ENCODE measurements around the gene LRIG1.

The LRIG1 gene

DNA sequence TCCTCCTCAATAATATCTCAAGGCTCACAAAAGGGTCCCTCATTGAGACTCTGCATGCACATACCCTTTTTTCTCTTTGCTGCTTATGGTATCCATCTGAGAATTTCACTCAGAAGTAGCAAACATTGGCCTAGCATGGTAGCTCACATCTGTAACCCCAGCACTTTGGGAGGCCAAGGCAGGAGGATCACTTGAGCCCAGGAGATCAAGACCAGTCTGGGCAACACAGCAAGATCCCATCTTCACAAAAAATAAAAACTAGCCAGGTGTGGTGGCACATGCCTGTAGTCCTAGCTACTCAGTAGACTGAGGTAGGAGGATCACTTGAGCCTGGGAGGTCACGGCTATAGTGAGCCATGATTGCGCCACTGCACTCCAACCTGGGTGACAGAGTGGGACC, 11.7 kb downstream of the LRIG1 start:
- no peak for DNase-seq (ENCODE audit: low read depth in 2 of 2)

DNA sequence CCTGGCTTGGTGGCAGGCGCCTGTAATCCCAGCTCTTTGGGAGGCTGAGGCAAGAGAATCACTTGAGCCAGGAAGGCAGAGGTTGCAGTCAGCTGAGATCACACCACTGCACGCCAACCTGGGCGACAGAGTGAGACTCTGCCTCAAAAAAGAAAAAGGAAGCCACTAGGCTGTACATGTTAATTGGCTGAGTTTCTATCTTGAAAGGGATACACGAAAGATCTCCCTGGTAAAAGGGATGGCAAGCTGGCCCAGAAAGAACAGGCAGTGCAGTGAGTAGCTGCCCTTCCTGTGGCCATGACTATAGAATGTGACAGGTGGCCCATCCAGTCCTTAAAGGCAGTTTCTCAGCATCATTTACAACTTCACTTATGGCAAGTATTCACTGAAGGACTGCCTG, 12.3 kb downstream of the LRIG1 start:
- no peak for DNase-seq (ENCODE audit: low read depth in 2 of 2)

DNA sequence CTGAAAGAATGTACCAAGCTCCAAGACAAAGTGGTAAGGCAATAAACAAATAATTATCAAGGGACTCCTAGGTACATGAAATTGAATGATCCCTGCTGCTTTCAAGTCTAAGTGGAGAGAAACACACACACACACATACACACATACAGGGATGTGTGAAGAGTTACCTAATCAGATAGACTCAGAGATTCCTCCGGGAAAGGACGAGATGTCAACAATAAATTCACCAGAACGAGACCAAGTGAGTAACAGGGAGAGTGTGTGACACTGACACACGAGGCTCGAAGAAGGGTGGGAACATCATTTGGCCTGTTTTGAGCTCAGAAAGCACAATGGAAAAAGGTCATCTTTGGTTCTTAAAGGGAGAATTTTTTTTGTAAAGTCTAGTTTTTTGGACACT, 13.4 kb downstream of the LRIG1 start:
- no peak for DNase-seq (ENCODE audit: low read depth in 2 of 2)

DNA sequence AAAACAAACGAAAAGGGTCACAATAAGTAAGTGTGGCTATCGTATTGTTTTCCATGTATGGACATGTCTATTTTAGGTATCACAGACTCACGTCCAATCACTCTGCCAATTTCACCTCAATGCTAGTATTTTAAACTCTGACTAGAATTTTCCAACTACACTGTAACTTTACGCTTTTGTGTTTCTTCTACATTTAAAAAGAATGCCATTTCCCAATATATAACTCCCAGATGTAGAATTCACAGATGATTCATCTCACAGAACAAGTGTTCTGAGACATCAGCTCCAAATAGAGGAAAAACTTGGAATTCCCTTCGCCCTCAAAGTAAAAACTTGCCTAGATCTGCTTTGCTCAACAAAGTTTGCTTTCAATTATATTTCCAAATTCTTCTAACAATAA, 14.2 kb downstream of the LRIG1 start:
- no peak for DNase-seq (ENCODE audit: low read depth in 2 of 2)

DNA sequence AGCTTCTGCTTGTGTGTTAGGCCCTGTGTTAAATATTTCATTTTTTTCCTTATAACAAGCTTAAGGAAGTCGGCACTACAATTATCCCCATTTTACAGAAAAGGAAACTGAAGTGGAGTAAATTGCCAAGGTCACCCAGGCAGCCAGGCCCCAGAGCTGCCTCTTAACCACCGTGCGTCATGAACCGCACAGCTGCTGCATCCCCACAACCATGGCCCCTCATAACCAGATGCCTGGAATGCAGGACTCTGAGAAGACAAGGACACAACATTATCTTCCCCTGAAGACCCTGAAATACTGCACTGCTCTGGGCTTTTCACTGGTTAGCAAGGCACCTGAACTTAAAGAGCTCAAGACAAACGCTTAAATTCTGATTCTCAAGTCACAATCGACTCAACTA, 14.6 kb downstream of the LRIG1 start:
- no peak for DNase-seq (ENCODE audit: low read depth in 2 of 2)

DNA sequence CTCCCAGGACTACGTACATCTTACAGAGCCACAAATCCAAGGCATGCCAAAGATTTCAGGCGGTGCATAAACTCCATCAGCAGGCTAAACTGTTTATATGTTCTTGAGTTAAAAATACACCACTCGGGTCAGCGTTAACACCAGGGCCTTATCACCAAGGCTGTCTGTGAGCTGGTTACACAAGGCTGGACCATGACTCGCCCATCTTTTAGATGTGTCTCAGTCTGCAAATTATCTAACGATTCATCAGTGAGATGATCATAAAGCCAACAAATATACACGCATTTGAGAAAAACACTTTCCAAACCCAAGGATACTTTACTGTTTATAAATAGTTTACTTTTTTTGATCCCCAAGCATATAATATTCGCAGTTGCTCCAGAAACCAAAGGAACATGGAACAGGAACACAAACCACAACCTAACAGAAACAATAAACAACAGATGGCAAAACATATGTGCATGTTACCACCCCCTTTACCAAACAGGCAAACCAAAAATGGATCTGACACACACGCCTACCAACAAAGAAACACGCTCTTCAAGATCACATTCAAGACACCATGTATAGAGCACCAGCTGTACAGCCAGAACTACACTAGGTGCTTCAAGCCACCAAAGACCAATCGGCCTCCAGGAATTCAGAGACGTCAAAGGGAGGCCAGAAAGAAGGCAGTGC, 15.4 kb downstream of the LRIG1 start:
- no peak for DNase-seq (ENCODE audit: low read depth in 2 of 2)

DNA sequence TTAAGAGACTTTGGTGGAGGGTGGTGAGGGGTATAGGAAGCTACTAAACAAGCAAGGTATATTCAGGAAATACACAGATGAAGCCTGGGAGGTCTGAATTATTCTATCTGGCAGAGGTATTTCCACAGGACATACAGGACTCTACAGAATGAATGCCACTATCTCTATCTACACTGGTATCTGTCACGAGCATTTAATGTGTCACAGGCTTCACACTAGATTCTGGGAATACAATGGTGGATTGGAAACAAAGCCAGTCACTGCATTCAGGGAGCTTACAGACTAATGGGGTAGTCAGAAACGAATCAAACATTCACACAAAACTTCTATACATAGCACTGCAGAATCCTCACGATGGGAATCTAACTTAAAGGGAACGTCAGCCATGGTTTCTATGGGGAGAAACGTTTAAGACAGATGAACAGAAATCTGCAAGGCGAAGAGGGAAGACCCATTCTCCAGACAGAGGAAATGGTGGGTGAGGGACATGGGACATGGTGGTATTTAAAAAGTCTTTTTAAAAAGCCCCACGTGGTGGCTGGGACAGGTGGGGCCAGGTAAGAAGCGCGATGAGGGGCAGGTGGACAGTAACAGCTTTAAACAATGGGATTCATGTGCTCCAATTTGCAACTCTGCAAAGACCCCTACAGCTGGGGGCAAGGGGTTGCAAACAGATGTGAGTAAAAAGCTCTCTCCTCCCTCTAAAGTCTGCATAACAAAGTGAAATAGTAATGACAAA, 16.5 kb downstream of the LRIG1 start:
- DNase-seq (ENCODE audit: low read depth in 2 of 2), result no peak

DNA sequence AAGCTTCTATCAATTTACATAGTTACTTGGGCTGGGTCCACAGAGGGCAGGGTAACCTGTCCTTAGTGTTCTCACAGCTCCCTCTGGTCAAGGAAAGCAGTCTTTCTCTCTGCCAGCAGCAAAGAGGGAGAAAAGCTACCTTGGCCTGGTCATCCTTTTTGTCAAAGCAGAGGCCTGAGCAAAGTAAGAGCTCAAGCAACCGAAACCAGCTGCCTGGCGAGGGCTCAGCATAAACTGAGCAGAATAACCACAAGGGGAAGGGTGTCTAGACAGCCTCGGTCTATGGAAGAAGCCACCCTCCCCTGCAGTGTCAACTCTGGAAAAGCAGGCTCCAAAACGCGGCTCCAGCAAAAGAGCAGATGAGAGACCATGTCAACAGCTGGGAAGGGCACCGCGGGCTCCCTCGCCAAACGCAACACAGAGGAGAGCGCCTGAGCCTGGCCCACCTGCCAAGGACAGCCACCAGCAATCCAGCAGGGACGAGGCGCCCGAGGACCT, 17.4 kb downstream of the LRIG1 start:
- no peak for DNase-seq (ENCODE audit: low read depth in 2 of 2)

DNA sequence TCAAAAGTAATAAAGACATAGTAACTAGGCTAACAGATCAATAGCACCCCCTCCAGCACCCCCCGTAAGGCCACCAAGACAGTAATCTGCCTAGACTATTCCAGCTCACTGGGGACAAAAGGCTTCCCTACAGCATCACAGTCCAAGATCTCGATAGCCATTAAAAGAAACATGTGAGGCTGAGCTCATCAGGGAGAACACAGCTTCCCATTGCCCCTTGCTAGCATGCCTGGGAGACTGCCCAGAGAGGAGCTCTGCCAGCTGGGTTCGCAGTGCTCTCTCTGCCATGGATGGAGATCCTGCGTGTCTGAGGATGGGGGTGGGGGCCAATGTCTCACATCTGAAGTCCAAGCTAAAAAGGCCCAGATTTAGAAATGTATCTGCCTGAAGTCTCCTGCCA, 17.8 kb downstream of the LRIG1 start:
- DNase-seq (ENCODE audit: low read depth in 2 of 2), result no peak

DNA sequence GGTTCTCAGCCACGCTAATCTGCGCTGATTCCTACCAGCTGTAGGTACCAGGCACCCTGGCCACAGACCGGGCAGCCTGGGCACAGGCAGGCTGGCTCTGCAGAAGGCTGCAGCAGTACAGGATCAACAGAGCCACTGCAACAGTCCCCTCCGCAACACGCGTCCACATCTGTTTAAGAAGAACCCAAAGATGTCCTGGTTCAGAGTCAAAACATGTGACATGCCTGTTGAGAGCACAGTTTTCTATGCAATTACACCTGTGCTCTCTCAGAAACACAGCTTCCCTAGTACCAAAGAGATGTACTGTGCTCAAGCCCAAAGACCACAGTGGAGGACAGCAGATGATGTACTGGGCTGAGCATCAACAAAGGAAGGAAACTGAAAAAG, 18.8 kb downstream of the LRIG1 start:
- no peak for DNase-seq (ENCODE audit: low read depth in 2 of 2)

DNA sequence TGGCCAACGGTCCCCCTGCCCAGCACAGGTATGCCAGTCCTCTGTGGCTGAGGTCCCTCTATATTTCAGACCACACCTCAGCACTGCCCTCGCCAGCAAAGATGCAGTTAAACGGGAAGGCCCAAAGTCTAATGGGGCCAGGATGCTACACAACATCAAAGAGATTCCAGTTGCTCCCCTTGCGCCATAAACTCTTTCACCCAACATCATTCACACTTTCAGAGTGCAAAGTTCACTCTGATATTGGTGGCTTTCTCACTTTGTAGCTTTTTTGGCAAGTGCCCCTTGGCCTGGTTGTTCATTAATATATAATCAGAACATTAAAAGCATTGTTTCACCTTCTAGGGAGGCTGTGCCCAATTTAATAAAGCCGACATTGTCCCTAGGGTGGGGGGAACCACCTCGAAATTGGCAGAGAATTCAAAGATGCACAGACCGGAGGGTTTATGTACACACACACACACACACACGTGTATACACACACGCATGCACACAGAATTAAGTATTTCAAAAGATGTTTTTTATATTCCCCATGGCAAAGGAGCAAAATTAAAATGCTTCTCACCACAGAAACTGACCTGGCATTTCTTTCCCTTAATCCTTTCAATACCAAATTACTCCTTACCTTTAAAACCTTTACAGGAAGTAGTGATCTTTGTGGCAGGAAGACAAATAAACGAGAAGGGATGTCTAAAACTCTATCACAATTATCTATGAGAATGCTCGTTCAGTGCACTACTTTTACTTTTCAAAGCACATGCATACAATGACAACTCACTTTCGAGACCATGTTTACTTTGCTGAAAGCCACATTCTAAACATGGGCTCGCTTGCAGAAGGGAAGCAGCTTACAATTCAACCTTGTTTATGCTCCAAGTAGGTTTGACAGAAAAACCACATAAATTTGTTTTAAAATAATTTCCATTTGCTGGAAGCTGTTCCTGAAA, 19.5 kb downstream of the LRIG1 start:
- DNase-seq (ENCODE audit: low read depth in 2 of 2), result no peak

DNA sequence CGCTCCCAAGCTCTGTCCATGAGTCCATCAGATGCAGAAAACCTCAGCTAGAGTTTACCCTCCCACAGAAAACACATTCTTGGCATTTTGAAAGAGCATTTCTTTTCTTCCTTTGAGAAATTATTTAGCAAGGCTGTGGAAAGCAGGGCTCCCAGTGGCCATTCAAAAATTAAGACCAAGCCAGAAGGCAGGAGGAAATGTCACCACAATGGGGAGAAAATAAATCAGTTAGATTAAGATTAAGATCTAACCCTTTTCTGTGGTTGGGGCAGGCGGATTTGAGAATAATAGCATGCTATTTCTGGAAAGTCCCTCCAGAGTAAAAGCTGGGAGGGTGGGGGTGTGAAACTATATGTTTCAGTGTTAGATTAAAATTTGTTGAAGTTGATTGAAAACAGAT, 20.2 kb downstream of the LRIG1 start:
- no peak for DNase-seq (ENCODE audit: low read depth in 2 of 2)

DNA sequence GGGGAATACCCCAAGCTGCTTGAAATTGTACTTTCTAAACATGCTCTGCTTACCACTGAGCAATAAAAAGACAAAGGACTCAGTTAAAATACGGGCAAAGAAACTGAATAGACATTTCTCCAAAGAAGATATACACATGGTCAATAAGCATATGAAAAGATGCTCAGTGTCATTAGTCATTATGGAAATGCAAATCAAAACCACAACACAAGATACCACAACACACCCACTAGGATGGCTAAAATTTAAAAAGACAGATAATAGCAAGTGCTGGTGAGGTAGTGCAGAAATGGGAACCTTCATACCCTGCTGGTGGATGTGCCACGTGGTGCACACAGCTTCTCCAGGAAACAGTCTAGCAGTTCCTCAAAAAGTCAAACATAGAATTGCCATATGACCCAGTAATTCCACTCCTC, 21.3 kb downstream of the LRIG1 start:
- DNase-seq (ENCODE audit: low read depth in 2 of 2), result no peak

DNA sequence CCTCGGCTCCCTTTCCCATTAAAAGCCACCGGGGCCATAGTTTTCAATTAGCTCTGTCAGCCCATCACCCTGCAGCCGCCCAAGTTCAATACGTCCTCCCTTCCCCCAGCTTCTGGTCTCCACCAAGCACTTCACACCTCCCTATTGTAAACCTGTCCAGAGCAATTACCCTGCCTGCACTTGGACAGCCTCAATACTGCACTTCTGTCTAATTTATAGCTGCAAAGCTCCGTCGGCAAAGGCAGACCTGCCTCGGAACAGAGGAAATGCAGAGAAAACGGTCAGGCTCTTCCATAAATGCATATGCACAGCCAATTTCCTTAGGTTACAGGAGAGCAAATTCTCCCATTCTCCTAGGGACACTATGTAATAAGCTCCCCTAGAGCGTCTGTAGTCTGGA, 21.9 kb downstream of the LRIG1 start:
- no peak for DNase-seq (ENCODE audit: low read depth in 2 of 2)

DNA sequence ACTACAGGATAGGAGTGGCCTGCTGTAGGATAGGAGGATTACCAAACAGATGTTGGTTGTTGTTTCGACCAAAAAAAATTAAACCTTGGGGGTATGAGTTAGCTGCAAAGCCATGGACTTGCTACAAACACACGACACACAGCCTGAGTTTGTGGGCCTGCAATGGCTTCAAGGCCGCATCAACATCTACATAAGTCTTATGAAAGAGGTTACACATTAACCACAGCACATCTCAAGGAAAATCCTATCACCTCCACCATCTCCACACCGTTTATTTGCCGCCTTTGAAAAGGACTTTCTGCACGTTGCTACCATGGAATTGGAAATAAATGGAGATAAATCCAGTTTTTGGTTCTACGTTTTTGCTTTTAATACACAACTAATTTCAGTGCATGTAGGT, 23.0 kb downstream of the LRIG1 start:
- no peak for DNase-seq (ENCODE audit: low read depth in 2 of 2)

DNA sequence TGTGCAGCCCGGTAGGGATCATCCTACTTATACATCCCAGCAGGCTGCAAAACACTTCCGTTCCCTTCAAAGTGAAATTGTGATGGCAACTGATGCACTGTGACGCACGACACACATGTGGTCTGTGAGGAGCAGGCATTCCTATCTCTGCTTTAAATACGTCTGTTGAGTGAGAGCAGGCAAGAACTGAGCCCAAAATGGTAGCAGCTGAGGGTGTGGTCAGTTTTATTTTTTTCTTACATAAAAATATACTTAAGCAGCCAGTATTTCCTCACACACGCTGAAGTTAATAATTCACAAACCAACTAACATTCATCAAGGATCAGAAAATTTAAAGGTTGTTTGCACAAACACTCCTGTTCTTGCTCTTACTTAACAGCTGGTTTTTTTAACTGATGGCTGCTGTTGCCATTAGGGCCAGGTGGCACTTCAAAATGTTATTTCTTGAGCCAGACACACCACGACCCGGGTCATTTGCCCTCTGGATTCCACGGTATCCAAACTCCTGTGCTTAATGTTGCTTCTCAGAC, 23.9 kb downstream of the LRIG1 start:
- DNase-seq (ENCODE audit: low read depth in 2 of 2), result no peak

DNA sequence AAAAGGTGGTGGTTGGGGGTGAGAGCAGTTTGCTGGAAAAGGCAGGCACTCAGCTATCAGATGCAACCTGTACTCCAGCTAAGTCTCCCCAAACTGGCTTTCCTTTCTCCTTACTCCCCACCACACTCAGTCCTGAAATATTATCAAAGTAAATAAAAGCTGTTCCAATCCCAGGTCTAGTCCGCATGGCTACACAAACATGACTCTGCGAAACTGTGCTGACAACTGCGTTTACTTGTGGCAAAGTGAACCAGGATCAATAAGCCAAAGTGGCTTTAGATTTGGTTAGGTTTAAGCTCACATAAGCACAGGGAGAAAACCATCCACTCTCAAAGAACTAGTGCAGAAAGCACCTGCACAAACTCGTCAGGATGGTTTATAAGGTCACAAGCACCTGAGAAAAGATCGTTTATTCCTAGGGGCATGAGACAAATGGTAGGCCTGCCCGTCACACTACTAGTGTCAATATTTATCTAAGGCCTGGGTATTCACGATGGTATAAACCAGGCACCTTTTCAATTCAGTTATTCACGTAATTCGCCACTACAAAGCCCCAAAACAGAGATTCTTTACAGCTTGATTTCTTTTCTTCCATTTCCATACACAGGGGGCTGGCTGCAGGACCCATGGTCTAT, 25.3 kb downstream of the LRIG1 start:
- no peak for DNase-seq (ENCODE audit: low read depth in 2 of 2)

DNA sequence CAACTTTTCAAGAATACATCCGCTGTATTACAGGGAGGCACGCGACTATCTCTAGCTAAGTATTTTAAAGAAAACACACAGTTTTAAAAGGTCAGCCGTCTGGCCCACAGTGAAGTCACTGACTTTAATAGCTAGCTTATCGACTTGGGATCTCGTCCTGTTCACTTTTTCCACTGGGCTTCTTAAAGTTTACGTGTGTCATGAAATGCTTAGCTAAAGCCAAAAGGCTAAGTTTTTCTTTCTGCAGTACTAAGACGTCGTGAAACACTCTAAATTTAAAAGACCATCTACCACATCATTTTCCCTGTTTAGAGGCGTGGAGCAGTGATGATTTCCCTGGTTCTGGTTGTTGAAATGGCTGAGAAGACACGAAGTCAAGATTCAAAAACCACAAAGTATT, 27.1 kb downstream of the LRIG1 start:
- peak in 1 of 2 donors; percentile 37 for DNase-seq (ENCODE audit: low read depth in 2 of 2)

DNA sequence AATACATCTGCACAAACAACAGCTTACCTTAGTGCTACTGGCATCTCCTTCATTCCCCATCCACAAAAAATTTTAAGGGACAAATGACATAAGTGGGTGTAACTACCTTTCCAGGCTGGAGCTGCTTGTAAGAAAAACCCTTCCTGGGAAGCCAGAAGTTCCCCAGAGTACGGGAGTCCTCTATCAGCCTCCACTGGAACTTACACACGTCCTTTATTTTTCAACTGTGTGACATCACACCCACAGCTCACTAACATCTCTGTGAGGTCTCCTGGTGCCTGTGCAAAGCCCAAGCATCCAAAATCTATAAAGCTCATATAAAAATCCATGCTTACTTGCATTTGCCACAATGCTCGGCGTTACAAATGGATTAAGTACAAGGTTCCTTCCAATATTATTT, 27.6 kb downstream of the LRIG1 start:
- no peak for DNase-seq (ENCODE audit: low read depth in 2 of 2)

DNA sequence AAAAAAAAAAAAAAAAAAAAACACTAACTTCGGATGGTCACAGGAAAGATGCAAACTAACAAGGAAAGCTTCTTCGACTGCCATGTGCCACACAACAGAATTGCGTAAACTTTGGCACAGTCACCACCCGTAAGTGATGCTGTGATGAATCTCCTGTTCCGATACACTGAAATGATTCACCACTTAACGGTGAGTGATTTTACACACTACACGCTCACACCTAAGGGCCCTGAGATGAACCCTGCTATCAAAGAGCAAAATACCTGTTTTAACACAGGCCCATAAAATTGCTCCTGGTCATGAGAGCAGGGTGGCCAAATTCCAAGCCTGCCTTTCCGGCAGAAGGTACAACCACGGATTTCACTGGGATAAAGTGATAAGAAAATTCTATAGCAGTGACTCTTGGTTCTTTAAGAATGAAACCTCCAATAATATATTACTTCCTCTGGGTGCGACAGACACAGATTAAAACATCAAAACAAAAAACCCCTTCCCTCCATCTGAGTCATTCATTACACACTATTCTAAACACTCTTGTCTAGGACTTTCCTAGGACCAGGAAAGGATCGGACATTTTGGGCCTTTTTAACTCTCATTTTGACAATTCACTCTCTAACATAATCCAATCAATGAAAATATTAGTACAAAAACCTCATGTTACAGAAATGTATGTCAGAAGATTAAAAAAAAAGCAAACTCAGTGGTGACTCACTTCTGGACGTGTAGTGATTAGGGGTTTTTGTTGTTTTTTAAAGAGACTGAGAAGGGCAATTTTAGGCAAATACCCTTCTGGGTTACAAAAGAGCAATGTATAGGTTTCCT, 28.3 kb downstream of the LRIG1 start:
- DNase-seq (ENCODE audit: low read depth in 2 of 2), result no peak
